ENCODE results near the gene FIGLA. TPM values are rescaled to one million over a fixed set of nuclear protein-coding genes. Genes with fewer than 3 reads are reported as not detected.

Gene FIGLA
- total and polyA plus RNA-seq, 2 donors (not counting 1 experiment from before 2014, with no cell fraction given): not detected

DNA sequence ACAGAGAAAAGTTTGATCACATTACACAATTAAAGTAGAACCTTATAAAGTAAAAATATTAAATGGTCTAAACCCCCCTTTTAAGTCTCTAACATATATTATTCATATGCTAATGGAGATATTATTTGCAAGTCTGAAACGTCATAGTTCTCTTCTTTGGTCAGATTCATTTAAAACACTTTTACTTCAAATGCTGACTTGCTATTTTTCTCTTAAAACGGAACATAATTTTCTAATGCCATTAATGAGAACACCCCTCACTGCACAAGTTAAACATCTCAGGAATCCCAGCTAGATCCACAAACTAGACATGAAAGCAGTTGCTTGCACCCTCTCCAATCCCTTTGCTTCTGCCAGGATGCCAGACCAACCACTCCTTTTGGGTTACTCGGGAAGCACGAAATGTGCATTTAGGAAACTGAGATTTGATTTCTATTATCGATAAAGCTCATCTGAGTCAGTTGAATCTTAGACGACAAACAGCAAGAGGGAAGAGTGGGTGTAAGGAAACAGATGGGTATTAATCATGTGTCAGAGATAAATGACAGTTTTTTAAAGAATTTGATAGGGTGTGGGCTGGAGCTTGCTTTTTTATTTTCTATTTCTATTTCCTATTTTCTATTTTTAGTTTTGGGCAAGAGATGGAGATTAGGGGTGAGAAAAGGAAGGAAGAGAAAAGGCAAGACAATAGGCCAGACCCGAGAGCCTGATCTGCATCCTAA lies 23.9 kb downstream of the FIGLA start:
- Mint-ChIP-seq H3K4me3 (peak overlapping the region; percentile 91), H3K4me1 (peaks cover 29% of the 10 kb centered on the region), H3K27me3 (peaks cover 20% of the 10 kb centered on the region), H3K27ac (peak overlapping the region; percentile 89), H3K9me3 (ENCODE audit: insufficient read depth) (no peaks in the 10 kb centered on the region)
- Histone ChIP-seq H4K20me1 (ENCODE audit: control insufficient read depth, insufficient read depth, low read length, poor library complexity, severe bottlenecking) (peaks cover 6% of the 10 kb centered on the region), H3K4me3 (ENCODE audit: control extremely low read depth in 1 of 5, extremely low read depth in 1 of 5, insufficient read depth in 1 of 5, low read depth in 2 of 5, low read length in 4 of 5) (peak overlapping the region in 4 of 5 experiments; percentile 66 to 78 (median 76)), H3K27me3 (replicated peaks in 1 of 4; ENCODE audit: control extremely low read depth in 1 of 4, control insufficient read depth in 3 of 4, insufficient read depth in 4 of 4, low read length in 3 of 4) (peaks cover 0 to 11% (median 3%) of the 10 kb centered on the region in 4 experiments), H3K9me3 (ENCODE audit: control extremely low read depth in 1 of 3, control insufficient read depth in 2 of 3, insufficient read depth in 1 of 3, low read length in 2 of 3) (peaks cover 0 to 1% (median 0%) of the 10 kb centered on the region in 3 donors), H3K27ac (ENCODE audit: low read length in 2 of 2) (peak overlapping the region in 1 of 2 donors; percentile 73), H3K79me2 (ENCODE audit: control insufficient read depth, insufficient read depth, low read length) (peaks cover 19% of the 10 kb centered on the region), H2AFZ (ENCODE audit: insufficient read depth, low read depth, low read length, poor library complexity, severe bottlenecking) (peak overlapping the region; percentile 81), H3K36me3 (replicated peaks in 1 of 2; ENCODE audit: control extremely low read depth in 1 of 2, control insufficient read depth in 1 of 2, extremely low read depth in 1 of 2, insufficient read depth in 2 of 2, low read length in 1 of 2) (no peaks in the 10 kb centered on the region), H3K4me2 (replicated peaks; ENCODE audit: low read depth, low read length, poor library complexity, severe bottlenecking) (peak overlapping the region; percentile 90), H3K4me1 (ENCODE audit: control insufficient read depth in 2 of 2, insufficient read depth in 2 of 2, low read length in 2 of 2) (peaks cover 9 to 13% of the 10 kb centered on the region in 2 donors), H3K9ac (ENCODE audit: low read length) (peak overlapping the region; percentile 78)
- ATAC-seq (ENCODE audit: low read depth) (no peak), DNase-seq (no peak)
- POLR2A ChIA-PET: interaction anchor here (0.7 kb wide), 1 partner anchor 52 kb away, joined by 3 read pairs; no protein-coding TSS in a partner anchor
- intact Hi-C loops (cut with micrococcal nuclease): loop anchor here (5.0 kb wide), 1 partner anchor 464 kb away; the partner anchor contains the start of gene FAM136A
- TF ChIP-seq, protein P1, sequence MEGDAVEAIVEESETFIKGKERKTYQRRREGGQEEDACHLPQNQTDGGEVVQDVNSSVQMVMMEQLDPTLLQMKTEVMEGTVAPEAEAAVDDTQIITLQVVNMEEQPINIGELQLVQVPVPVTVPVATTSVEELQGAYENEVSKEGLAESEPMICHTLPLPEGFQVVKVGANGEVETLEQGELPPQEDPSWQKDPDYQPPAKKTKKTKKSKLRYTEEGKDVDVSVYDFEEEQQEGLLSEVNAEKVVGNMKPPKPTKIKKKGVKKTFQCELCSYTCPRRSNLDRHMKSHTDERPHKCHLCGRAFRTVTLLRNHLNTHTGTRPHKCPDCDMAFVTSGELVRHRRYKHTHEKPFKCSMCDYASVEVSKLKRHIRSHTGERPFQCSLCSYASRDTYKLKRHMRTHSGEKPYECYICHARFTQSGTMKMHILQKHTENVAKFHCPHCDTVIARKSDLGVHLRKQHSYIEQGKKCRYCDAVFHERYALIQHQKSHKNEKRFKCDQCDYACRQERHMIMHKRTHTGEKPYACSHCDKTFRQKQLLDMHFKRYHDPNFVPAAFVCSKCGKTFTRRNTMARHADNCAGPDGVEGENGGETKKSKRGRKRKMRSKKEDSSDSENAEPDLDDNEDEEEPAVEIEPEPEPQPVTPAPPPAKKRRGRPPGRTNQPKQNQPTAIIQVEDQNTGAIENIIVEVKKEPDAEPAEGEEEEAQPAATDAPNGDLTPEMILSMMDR (IDR thresholded peaks at IDR 0.05): no peak
- TF ChIP-seq EZH2 (IDR thresholded peaks at IDR 0.05; ENCODE audit: borderline replicate concordance, insufficient read depth, low read depth, low read length, poor library complexity, severe bottlenecking): no peak
- CTCF ChIA-PET: no interaction called here
- WGBS (ENCODE audit: insufficient coverage): 8% methylated on average over 3 of the region's 7 CpGs

DNA sequence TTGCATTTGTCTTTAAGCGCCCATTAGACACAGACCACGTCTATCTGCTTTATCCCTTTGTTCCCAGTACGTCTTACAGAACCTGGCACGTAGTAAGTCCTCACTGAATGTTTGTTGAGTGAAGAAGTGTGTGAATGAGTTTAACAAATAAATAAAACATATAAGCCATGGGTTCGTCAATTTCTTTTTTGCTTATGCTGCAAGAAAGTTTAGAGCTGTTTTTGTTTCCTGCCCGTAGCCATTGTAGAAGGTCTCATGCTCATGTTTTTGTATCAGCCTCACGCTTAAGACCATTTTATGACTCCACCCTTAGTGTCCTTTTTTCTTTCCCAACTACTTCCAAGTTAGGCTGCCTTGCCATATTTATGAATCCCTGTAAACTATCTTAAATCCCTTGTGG lies 24.9 kb downstream of the FIGLA start:
- no peak for ATAC-seq (ENCODE audit: low read depth)
- no peak overlapping the region for H3K4me2 ChIP-seq (replicated peaks; ENCODE audit: low read depth, low read length, poor library complexity, severe bottlenecking)

More for the DNA sequence above, 24.9 kb downstream of the FIGLA start:
- TF ChIP-seq, protein P1 (IDR thresholded peaks at IDR 0.05): no peak
- no peak for TF ChIP-seq EZH2 (IDR thresholded peaks at IDR 0.05; ENCODE audit: borderline replicate concordance, insufficient read depth, low read depth, low read length, poor library complexity, severe bottlenecking)
- Histone ChIP-seq H3K27ac (ENCODE audit: low read length in 2 of 2) (no peak overlapping the region), H3K27me3 (replicated peaks in 1 of 4; ENCODE audit: control extremely low read depth in 1 of 4, control insufficient read depth in 3 of 4, insufficient read depth in 4 of 4, low read length in 3 of 4) (peaks cover 0 to 6% (median 2%) of the 10 kb centered on the region in 4 experiments), H3K79me2 (ENCODE audit: control insufficient read depth, insufficient read depth, low read length) (peaks cover 24% of the 10 kb centered on the region), H3K9ac (ENCODE audit: low read length) (no peak overlapping the region), H3K4me1 (ENCODE audit: control insufficient read depth in 2 of 2, insufficient read depth in 2 of 2, low read length in 2 of 2) (peaks cover 9 to 13% of the 10 kb centered on the region in 2 donors), H3K4me3 (ENCODE audit: control extremely low read depth in 1 of 5, extremely low read depth in 1 of 5, insufficient read depth in 1 of 5, low read depth in 2 of 5, low read length in 4 of 5) (no peak overlapping the region), H3K9me3 (ENCODE audit: control extremely low read depth in 1 of 3, control insufficient read depth in 2 of 3, insufficient read depth in 1 of 3, low read length in 2 of 3) (peaks cover 0 to 1% (median 0%) of the 10 kb centered on the region in 3 donors), H2AFZ (ENCODE audit: insufficient read depth, low read depth, low read length, poor library complexity, severe bottlenecking) (no peak overlapping the region), H4K20me1 (ENCODE audit: control insufficient read depth, insufficient read depth, low read length, poor library complexity, severe bottlenecking) (peaks cover 7% of the 10 kb centered on the region), H3K36me3 (replicated peaks in 1 of 2; ENCODE audit: control extremely low read depth in 1 of 2, control insufficient read depth in 1 of 2, extremely low read depth in 1 of 2, insufficient read depth in 2 of 2, low read length in 1 of 2) (no peaks in the 10 kb centered on the region)
- intact Hi-C loops (cut with micrococcal nuclease): loop anchor here (5.0 kb wide), 1 partner anchor 463 kb away; the partner anchor contains the start of gene FAM136A
- POLR2A ChIA-PET: no interaction called here
- no peak for DNase-seq
- CTCF ChIA-PET: no interaction called here
- Mint-ChIP-seq H3K27ac (no peak overlapping the region), H3K27me3 (peaks cover 20% of the 10 kb centered on the region), H3K9me3 (ENCODE audit: insufficient read depth) (no peaks in the 10 kb centered on the region), H3K4me1 (peaks cover 31% of the 10 kb centered on the region), H3K4me3 (no peak overlapping the region)
- WGBS (ENCODE audit: insufficient coverage): 100% methylated on average over 2 of the region's 7 CpGs

Measured in B cell (primary cell).